H7 (cell line): ENCODE data around the gene NEDD4L. TPM values are rescaled to one million over a fixed set of nuclear protein-coding genes. Genes with fewer than 3 reads are reported as not detected.
A peak's percentile ranks its signal among the peaks of the same experiment; 100 is the strongest.

Source experiments
- DNase-seq: peaks from one replicate; pipeline ENCODE4 v3.0.0; 2012
- H3K27me3 ChIP-seq: 2 replicates; pipeline ENCODE4 v1.6.0; 2011; ENCODE audit warnings: mild to moderate bottlenecking, low read length; ENCODE audit not compliant: control insufficient read depth, insufficient read depth
- H3K36me3 ChIP-seq: replicated peaks from 2 replicates; pipeline ENCODE4 v1.5.1; 2011; ENCODE audit warnings: low read length; ENCODE audit not compliant: control insufficient read depth, insufficient read depth
- H3K4me3 ChIP-seq: 2 replicates; pipeline ENCODE4 v1.5.1; 2011; ENCODE audit warnings: low read depth, mild to moderate bottlenecking, control low read depth, low read length, moderate library complexity; ENCODE audit not compliant: insufficient read depth
- total RNA-seq: library from RNA; depleted of rRNA; stranded (reverse); fragments of >200 nt; shearing (Covaris generic); gene quantifications from 2 replicates; pipeline ENCODE4 v1.2.3, GENCODE V29; 2014

Gene NEDD4L
- total RNA-seq, 1 experiment from 2014 or later = 39.8 TPM

GRCh38 chr18:58205443-58206160, 161.6 kb downstream of the NEDD4L start:
- H3K27me3 ChIP-seq = no peaks in the 10 kb centered on the region
- H3K4me3 ChIP-seq = no peak overlapping the region
- no peak for DNase-seq
- H3K36me3 ChIP-seq = no peaks in the 10 kb centered on the region; the same call in 1 of the 2 replicates

DNA sequence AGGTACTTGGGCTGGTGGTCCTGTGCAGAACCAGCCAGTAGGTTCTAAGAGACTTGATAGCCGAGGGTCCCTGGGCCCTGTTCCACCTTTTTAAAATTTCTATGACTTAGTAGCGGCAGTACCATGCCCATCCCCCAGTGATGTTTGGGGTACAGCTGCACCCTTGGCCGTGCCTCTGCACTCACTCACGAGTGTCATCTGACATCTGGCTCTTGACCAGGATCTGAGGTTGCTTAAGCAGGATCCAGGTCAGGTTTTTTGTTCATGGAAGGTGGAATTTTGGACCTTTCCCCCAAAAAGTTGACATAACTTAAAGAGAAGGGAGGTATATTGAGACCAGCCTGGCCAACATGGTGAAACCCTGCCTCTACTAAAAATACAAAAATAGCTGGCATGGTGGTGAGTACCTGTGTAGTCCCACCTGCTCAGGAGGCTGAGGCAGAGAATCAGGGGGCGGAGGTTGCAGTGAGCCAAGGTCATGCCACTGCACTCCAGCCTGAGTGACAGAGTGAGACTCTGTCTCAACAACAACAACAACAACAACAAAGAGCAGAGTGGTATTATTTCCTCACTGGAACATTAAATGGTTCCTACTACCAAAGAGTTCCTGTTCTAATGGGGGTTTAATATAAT, 163.6 kb downstream of the NEDD4L start:
- no peak for DNase-seq
- no peaks in the 10 kb centered on the region for H3K36me3 ChIP-seq
- H3K27me3 ChIP-seq = no peaks in the 10 kb centered on the region
- no peak overlapping the region for H3K4me3 ChIP-seq

DNA sequence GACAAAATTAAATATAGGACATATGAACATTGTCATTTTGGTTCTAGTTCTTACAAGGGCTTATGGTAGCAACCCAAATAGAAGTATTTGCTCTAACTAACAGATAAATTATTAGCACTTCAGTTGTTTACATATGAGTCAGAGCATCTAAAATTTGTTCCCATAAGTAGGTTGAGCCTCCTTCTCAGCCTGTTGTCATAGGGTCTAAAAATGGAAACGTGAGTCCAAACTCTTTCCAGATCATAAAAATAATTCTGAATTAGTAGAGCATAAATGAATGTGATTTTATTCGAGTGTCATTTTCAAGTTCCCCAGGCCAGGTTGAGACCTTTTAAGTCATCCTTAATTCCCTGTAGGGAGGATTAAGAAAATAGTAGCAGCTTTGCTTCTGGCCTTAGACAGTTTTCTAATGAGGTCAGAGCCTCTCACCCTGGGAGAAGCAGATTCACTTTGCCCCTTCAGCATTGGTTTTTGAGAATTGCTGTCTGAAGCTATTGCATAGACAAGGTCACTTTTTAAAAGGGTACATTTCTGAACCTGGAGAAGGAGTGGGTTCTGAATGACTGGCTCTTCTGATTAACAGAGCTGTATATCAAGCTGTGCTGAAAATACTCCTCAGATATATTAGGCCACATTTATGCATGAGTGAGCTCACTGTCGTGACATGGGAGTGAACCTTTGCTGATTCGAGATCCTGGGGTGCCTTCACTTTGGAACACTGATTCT, 164.3 kb downstream of the NEDD4L start:
- H3K36me3 ChIP-seq = no peaks in the 10 kb centered on the region
- no peaks in the 10 kb centered on the region for H3K27me3 ChIP-seq
- DNase-seq = no peak
- H3K4me3 ChIP-seq = no peak overlapping the region

DNA sequence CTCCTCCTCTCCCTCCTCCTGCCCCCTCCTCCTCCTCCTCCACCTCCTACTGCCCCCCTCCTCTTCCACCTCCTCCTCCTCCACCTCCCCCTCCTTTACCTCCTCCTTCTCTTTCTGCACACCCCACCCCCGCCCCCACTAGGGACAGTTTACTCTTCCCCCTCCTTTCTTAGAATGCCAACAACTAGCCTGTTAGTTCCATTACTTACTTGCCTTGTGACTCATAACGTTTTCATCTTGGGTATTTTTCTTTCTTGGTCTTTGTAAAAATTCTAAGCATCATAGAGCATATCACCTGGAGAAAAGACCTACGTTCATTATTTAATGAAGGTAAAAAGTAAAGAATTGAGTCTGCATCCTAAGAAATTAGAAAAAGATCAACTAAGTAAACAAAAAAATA, 165.3 kb downstream of the NEDD4L start:
- Histone ChIP-seq H3K27me3 (no peaks in the 10 kb centered on the region), H3K4me3 (no peak overlapping the region), H3K36me3 (no peaks in the 10 kb centered on the region)
- DNase-seq = no peak

DNA sequence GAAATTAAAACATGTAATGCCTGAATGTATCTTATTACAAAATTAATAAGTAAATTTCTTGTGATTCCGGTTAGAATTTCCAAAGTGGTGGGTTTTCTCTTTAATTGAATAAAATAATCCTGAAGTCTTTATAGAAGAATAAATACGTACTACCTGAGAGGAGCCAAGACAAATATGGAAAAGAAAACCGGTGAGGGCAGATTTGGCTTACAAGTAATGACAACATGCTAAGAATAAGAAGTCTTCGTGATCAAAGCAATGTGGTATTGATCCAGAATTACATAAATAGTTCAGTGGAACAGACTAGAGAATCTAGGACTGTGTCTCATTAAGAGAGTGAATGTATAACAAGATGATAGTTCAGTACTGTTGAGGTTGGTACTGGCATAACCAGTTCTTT, 167.5 kb downstream of the NEDD4L start:
- Histone ChIP-seq H3K36me3 (no peaks in the 10 kb centered on the region), H3K27me3 (no peaks in the 10 kb centered on the region), H3K4me3 (no peak overlapping the region)
- DNase-seq = no peak

- Histone ChIP-seq H3K27me3 (no peaks in the 10 kb centered on the region), H3K36me3 (no peaks in the 10 kb centered on the region), H3K4me3 (no peak overlapping the region)
- no peak for DNase-seq
Observed at GRCh38 chr18:58212274-58212673, 168.2 kb downstream of the NEDD4L start.

- DNase-seq = no peak
- Histone ChIP-seq H3K27me3 (no peaks in the 10 kb centered on the region), H3K36me3 (no peaks in the 10 kb centered on the region), H3K4me3 (no peak overlapping the region)
Observed at GRCh38 chr18:58213440-58213839, 169.4 kb downstream of the NEDD4L start.

- no peaks in the 10 kb centered on the region for H3K36me3 ChIP-seq
- no peak overlapping the region for H3K4me3 ChIP-seq
- no peak for DNase-seq
- no peaks in the 10 kb centered on the region for H3K27me3 ChIP-seq
Observed at GRCh38 chr18:58215011-58215410, 171.0 kb downstream of the NEDD4L start.

DNA sequence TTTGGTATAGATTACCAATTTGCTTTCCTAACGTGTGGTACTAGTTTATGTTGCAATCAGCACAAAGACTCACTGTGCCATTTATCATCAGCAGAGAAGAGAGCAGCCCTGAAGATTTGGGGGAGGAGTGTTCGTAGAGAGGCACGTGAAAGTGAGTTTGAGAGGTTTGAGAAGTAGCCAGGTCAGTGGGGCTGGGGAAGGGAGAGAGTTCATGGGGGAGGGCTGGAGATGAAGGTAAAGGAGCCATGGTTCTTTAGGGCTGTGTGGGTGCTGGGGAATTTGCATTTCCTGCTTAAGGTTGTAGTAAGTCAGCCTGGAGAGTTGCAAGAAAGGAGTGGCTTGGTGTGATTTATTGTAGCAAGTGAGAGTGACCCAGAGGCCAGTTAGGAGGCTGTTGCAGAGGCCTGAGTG, 172.1 kb downstream of the NEDD4L start:
- no peak overlapping the region for H3K4me3 ChIP-seq
- DNase-seq = peak; percentile 56

DNA sequence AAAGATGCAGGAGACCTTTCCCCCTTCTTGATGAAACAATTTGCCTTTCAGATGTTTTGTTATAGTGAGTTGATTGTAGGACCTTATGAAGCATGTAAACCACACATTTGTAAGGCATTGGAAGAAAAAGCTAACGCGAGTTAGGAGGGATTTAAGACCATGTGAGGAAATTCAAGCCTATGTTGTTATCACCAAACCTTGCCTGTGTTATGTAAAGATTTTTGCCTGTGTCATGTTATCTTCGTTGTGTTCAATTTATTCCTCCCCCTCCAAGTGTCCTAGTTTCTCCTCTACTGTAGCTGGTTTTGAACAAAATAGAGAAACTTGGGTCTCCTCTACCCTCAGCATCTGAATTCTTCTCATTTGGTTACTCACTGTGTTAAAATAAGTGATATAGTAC, 173.0 kb downstream of the NEDD4L start:
- no peaks in the 10 kb centered on the region for H3K27me3 ChIP-seq
- no peak for DNase-seq
- H3K36me3 ChIP-seq = no peaks in the 10 kb centered on the region
- H3K4me3 ChIP-seq = no peak overlapping the region

More for the DNA sequence above, 172.1 kb downstream of the NEDD4L start:
- Histone ChIP-seq H3K27me3 (no peaks in the 10 kb centered on the region), H3K36me3 (no peaks in the 10 kb centered on the region)

DNA sequence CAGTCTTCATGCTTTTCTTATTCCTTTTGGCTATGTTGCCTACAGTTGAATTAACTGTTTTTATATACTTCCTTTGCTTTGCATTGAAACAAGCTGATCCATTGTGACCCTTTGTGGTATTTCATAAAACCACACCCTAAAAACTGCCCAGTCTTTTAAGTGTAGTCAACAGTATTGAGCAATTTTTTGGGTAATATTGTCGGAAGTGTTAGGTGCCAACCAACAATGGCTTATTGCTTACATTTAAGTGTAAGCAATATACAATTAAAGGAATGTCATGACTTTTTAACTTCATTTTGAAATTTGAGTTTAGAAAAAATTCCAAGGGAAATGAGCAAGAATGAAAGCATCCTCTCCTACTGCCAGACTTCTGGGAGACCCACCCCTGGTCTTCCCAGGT, 174.1 kb downstream of the NEDD4L start:
- Histone ChIP-seq H3K27me3 (no peaks in the 10 kb centered on the region), H3K36me3 (no peaks in the 10 kb centered on the region), H3K4me3 (no peak overlapping the region)
- DNase-seq = no peak

DNA sequence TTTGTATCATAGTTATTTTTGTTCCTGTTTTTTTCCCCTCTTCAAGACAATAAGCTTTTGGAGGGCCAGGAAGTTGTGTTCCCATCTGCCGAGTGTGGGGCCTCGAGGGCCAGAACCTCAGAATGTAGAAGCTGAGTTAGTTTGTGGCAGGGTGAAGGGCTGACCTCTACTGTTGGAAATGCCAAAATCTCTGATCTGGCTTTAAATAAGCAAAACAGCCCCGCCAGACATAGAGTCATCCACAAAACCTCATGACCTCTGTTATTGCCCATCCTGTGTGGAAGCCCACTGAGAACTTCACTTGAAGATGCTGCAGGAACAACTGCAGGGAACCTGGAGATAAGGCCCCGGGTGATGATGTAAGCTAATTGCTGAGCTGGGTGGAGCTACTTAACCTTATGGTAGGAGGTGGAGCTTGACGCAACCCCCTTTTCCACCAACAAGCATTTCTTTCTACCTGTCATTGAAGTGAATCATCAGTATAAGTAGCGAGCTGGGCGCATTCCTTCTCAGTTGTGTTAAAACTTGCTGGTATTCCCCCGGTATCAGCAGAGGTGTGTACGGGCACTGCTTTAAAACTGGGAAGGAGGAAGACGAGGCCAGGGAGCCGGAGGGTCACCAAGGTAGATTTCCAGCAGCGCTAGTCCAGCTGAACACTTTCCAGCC, 177.2 kb downstream of the NEDD4L start:
- Histone ChIP-seq H3K27me3 (no peaks in the 10 kb centered on the region), H3K4me3 (no peak overlapping the region; the same call in 1 of the 2 replicates), H3K36me3 (no peaks in the 10 kb centered on the region)
- peak; percentile 32 for DNase-seq

GRCh38 chr18:58222432-58223125, 178.6 kb downstream of the NEDD4L start:
- Histone ChIP-seq H3K4me3 (no peak overlapping the region), H3K27me3 (no peaks in the 10 kb centered on the region), H3K36me3 (no peaks in the 10 kb centered on the region)
- no peak for DNase-seq

GRCh38 chr18:58223717-58224424, 179.8 kb downstream of the NEDD4L start:
- Histone ChIP-seq H3K27me3 (no peaks in the 10 kb centered on the region), H3K36me3 (no peaks in the 10 kb centered on the region), H3K4me3 (no peak overlapping the region)
- no peak for DNase-seq
